GM18517 (cell line): ENCODE measurements around the gene KCMF1.
A peak's percentile ranks its signal among the peaks of the same experiment; 100 is the strongest.

Experiments used
- ATAC-seq: cut with Tn5 transposase; IDR thresholded peaks from one replicate; pipeline ENCODE4 v1.9.1; 2021; ENCODE audit warnings: mild to moderate bottlenecking, moderate library complexity; ENCODE audit not compliant: unreplicated experiment

The KCMF1 gene

GRCh38 chr2:84972932-84973331, 2.0 kb downstream of the KCMF1 start:
- ATAC-seq = no peak

- ATAC-seq = no peak
Observed at GRCh38 chr2:84980263-84980983, 9.5 kb downstream of the KCMF1 start.

GRCh38 chr2:84986018-84986417, 15.1 kb downstream of the KCMF1 start:
- ATAC-seq = no peak

- no peak for ATAC-seq
Observed at GRCh38 chr2:84989422-84989821, 18.5 kb downstream of the KCMF1 start.

- ATAC-seq = no peak
Observed at GRCh38 chr2:84989927-84990326, 19.0 kb downstream of the KCMF1 start.

- no peak for ATAC-seq
Observed at GRCh38 chr2:84991404-84992160, 20.6 kb downstream of the KCMF1 start.

GRCh38 chr2:84995826-84996225, 24.9 kb downstream of the KCMF1 start:
- no peak for ATAC-seq

GRCh38 chr2:84996909-84997308, 25.9 kb downstream of the KCMF1 start:
- no peak for ATAC-seq

GRCh38 chr2:84999553-84999955, 28.6 kb downstream of the KCMF1 start:
- ATAC-seq = peak; percentile 45

GRCh38 chr2:85001595-85001994, 30.6 kb downstream of the KCMF1 start:
- ATAC-seq = no peak

GRCh38 chr2:85002534-85002933, 31.6 kb downstream of the KCMF1 start:
- ATAC-seq = no peak

GRCh38 chr2:85008252-85008651, 37.3 kb downstream of the KCMF1 start:
- ATAC-seq = no peak

GRCh38 chr2:85009019-85009618, 38.2 kb downstream of the KCMF1 start:
- ATAC-seq = no peak

GRCh38 chr2:85010404-85010803, 39.4 kb downstream of the KCMF1 start:
- ATAC-seq = no peak

- no peak for ATAC-seq
Observed at GRCh38 chr2:85011098-85011497, 40.1 kb downstream of the KCMF1 start.

GRCh38 chr2:85011747-85012146, 40.8 kb downstream of the KCMF1 start:
- ATAC-seq = no peak

GRCh38 chr2:85012431-85012830, 41.5 kb downstream of the KCMF1 start:
- ATAC-seq = no peak

- ATAC-seq = no peak
Observed at GRCh38 chr2:85012855-85013254, 41.9 kb downstream of the KCMF1 start.

- ATAC-seq = no peak
Observed at GRCh38 chr2:85015653-85016360, 44.8 kb downstream of the KCMF1 start.

- ATAC-seq = no peak
Observed at GRCh38 chr2:85016446-85016845, 45.5 kb downstream of the KCMF1 start.

GRCh38 chr2:85017411-85018048, 46.6 kb downstream of the KCMF1 start:
- ATAC-seq = no peak
